Keratinocyte (primary cell): ENCODE measurements around the gene NT5C.

ENCODE experiments used
- CTCF ChIP-seq, 3 experiments: IDR thresholded peaks in 1 of 3; conservative IDR thresholded peaks in 1 of 3; optimal IDR thresholded peaks in 1 of 3; 2 replicates in 2 of 3; 3 replicates in 1 of 3; pipeline versions ENCODE3 to v1.5.1; 2011; ENCODE audit warnings: low read length in 3 of 3, mild to moderate bottlenecking in 3 of 3, moderate library complexity in 2 of 3, control low read depth in 1 of 3, inconsistent platforms in 1 of 3; ENCODE audit not compliant: insufficient read depth in 2 of 3; ENCODE audit errors: extremely low read depth in 1 of 3
- EZH2 ChIP-seq: IDR thresholded peaks from one replicate; pipeline ENCODE4 v1.6.1; 2012; ENCODE audit warnings: inconsistent platforms, mild to moderate bottlenecking, low read length, moderate library complexity

- TF ChIP-seq EZH2 = no peak
- no peak for TF ChIP-seq CTCF (optimal IDR thresholded peaks at IDR 0.05 in 1 of 3, IDR thresholded peaks at IDR 0.05 in 1 of 3, conservative IDR thresholded peaks at IDR 0.05 in 1 of 3; ENCODE audit: extremely low read depth in 1 of 3, insufficient read depth in 2 of 3, low read length in 3 of 3)
Measured at GRCh38 chr17:75124819-75125162, 6.8 kb downstream of the NT5C start.
